ENCODE measurements around the gene PPP1R14C. TPM values are rescaled to one million over a fixed set of nuclear protein-coding genes. Genes with fewer than 3 reads are reported as not detected.

PPP1R14C gene
- total and polyA plus RNA-seq, 2 experiments from 2014 or later: 2.1 to 5.2 TPM

DNA sequence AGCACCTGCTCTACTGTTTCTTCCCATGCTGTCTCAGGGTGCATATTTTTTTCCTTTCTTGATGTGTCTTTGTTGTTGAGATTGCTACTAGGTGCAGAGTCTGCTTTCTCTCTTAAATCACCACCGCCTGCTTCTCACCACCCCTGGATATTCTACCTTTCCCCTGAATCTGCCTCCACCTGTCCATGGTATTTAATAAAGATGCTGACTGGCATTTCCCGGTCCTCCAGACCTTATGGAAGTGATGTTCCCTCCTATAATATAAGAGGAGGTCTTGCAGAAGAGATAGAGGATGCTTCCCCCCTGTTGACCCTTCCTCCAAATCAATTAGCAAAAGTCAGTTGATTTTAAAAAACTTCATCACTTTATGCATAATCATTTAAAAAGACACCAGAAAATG lies 118.1 kb downstream of the PPP1R14C start:
- Histone ChIP-seq H3K9me2 (replicated peaks; ENCODE audit: insufficient read depth) (no peaks in the 10 kb centered on the region), H3K9me3 (ENCODE audit: low read depth) (no peaks in the 10 kb centered on the region), H3K27me3 (no peaks in the 10 kb centered on the region), H2AFZ (no peak overlapping the region), H3K27ac (no peak overlapping the region), H3K36me3 (replicated peaks; ENCODE audit: insufficient read depth, low read depth) (no peaks in the 10 kb centered on the region), H3K4me1 (ENCODE audit: insufficient read depth) (no peaks in the 10 kb centered on the region), H3K4me2 (no peak overlapping the region), H4K20me1 (ENCODE audit: insufficient read depth, poor library complexity, severe bottlenecking) (no peaks in the 10 kb centered on the region), H3K4me3 (no peak overlapping the region), H3K79me2 (no peaks in the 10 kb centered on the region)
- WGBS (ENCODE audit: low lambda C conversion rate, missing lambda C conversion rate): 93% methylated on average over 2 of the region's 2 CpGs
- DNase-seq (ENCODE audit: low spot score): no peak
- TF ChIP-seq EZH2phosphoT487 (IDR thresholded peaks at IDR 0.05; ENCODE audit: low read depth, severe bottlenecking, unreplicated experiment): no peak
- TF ChIP-seq, protein P1, sequence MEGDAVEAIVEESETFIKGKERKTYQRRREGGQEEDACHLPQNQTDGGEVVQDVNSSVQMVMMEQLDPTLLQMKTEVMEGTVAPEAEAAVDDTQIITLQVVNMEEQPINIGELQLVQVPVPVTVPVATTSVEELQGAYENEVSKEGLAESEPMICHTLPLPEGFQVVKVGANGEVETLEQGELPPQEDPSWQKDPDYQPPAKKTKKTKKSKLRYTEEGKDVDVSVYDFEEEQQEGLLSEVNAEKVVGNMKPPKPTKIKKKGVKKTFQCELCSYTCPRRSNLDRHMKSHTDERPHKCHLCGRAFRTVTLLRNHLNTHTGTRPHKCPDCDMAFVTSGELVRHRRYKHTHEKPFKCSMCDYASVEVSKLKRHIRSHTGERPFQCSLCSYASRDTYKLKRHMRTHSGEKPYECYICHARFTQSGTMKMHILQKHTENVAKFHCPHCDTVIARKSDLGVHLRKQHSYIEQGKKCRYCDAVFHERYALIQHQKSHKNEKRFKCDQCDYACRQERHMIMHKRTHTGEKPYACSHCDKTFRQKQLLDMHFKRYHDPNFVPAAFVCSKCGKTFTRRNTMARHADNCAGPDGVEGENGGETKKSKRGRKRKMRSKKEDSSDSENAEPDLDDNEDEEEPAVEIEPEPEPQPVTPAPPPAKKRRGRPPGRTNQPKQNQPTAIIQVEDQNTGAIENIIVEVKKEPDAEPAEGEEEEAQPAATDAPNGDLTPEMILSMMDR (IDR thresholded peaks at IDR 0.05; ENCODE audit: poor library complexity): no peak
- TF ChIP-seq EZH2 (IDR thresholded peaks at IDR 0.05; ENCODE audit: borderline replicate concordance): no peak

DNA sequence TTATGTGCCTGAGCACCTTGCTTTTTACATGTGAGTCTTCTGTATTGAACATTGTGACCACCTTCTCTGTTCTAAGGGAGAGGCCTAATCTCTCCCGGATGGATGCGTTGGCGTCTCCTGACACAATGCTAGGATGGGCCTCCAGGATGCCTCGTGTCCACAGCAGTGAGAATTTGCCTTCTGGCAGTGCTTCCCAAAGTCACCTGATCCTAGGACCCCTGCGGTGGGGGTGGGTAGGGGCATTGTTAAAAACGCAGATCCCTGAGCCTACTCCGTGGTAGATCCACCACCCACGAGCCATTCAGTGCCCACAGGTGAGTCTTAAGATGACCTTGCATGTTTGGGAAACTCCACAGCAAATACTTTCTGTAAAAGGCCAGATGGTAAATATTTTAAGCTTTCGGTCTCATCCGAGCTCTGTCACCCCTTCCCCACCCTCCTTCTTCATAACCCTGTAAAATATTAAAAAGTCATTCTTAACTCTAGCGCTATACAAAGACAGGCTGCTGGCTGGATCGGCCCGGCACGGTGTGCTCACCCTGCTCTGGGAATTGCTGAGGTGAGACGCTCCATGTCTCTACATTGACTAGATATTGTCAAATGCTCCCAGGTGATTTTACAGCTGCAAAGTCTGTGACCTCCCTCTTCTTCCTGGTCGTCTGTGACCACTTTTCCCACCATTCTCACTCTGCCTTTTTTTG lies 119.3 kb downstream of the PPP1R14C start:
- H3K4me1 ChIP-seq (ENCODE audit: insufficient read depth): no peaks in the 10 kb centered on the region
- H3K36me3 ChIP-seq (replicated peaks; ENCODE audit: insufficient read depth, low read depth): no peaks in the 10 kb centered on the region
- no peak overlapping the region for H2AFZ ChIP-seq
- H3K9me3 ChIP-seq (ENCODE audit: low read depth): no peaks in the 10 kb centered on the region
- WGBS (ENCODE audit: low lambda C conversion rate, missing lambda C conversion rate): 75% methylated on average over 16 of the region's 16 CpGs
- H3K4me2 ChIP-seq: no peak overlapping the region
- no peaks in the 10 kb centered on the region for H3K9me2 ChIP-seq (replicated peaks; ENCODE audit: insufficient read depth)
- TF ChIP-seq EZH2 (IDR thresholded peaks at IDR 0.05; ENCODE audit: borderline replicate concordance) (no peak), EZH2phosphoT487 (IDR thresholded peaks at IDR 0.05; ENCODE audit: low read depth, severe bottlenecking, unreplicated experiment) (no peak)
- TF ChIP-seq, protein P1 (IDR thresholded peaks at IDR 0.05; ENCODE audit: poor library complexity): no peak
- no peak overlapping the region for H3K27ac ChIP-seq
- DNase-seq (ENCODE audit: low spot score): no peak
- H3K79me2 ChIP-seq: no peaks in the 10 kb centered on the region
- no peak overlapping the region for H3K4me3 ChIP-seq
- no peaks in the 10 kb centered on the region for H3K27me3 ChIP-seq
- H4K20me1 ChIP-seq (ENCODE audit: insufficient read depth, poor library complexity, severe bottlenecking): no peaks in the 10 kb centered on the region

DNA sequence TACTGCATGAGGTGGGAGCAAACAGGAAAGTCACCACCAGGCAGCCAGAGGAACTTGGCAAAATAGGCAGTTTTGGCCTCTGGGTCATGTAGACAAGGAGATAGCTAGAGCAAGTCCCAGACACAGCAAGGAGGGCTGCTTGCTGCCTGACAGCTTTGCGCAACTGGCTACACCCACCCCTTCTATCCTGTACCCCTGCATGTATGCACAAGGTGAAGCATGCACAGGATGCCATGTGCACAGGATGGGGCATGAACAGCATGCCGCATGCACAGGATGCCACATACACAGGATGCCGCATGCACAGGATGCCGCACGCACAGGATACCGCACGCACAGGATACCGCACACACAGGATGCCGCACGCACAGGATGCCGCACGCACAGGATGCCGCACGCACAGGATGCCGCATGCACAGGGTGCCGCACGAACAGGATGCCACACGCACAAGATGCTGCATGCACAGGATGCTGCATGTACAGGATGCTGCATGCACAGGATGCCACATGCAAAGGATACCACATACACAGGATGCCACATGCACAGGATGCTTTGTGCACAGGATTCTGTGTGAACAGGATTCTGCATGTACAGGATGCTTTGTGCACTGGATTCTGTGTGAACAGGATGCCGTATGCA lies 121.0 kb downstream of the PPP1R14C start:
- TF ChIP-seq, protein P1 (IDR thresholded peaks at IDR 0.05; ENCODE audit: poor library complexity): no peak
- TF ChIP-seq EZH2 (IDR thresholded peaks at IDR 0.05; ENCODE audit: borderline replicate concordance): no peak
- TF ChIP-seq EZH2phosphoT487 (IDR thresholded peaks at IDR 0.05; ENCODE audit: low read depth, severe bottlenecking, unreplicated experiment): no peak

More for the DNA sequence above, 121.0 kb downstream of the PPP1R14C start:
- H3K9me2 ChIP-seq (replicated peaks; ENCODE audit: insufficient read depth): no peaks in the 10 kb centered on the region
- H3K36me3 ChIP-seq (replicated peaks; ENCODE audit: insufficient read depth, low read depth): no peaks in the 10 kb centered on the region
- 94% methylated on average over 19 of the region's 19 CpGs for WGBS (ENCODE audit: low lambda C conversion rate, missing lambda C conversion rate)
- H3K4me1 ChIP-seq (ENCODE audit: insufficient read depth): no peaks in the 10 kb centered on the region
- no peak overlapping the region for H3K4me2 ChIP-seq
- DNase-seq (ENCODE audit: low spot score): no peak
- H3K27ac ChIP-seq: no peak overlapping the region
- H4K20me1 ChIP-seq (ENCODE audit: insufficient read depth, poor library complexity, severe bottlenecking): no peaks in the 10 kb centered on the region
- no peaks in the 10 kb centered on the region for H3K79me2 ChIP-seq
- H3K4me3 ChIP-seq: no peak overlapping the region
- no peak overlapping the region for H2AFZ ChIP-seq
- H3K9me3 ChIP-seq (ENCODE audit: low read depth): no peaks in the 10 kb centered on the region
- H3K27me3 ChIP-seq: no peaks in the 10 kb centered on the region
